ENCODE data around the gene DVL2.

Gene DVL2

GRCh38 chr17:7234083-7234951 lies at the start of gene DVL2:
DVL2 (minus strand) TSS chr17:7234517; CDS start chr17:7234262, 255 bp downstream.
- DNase-seq, result peak; percentile 86

GRCh38 chr17:7283471-7284216 lies 49.3 kb upstream of the DVL2 start:
- no peak for DNase-seq

GRCh38 chr17:7282752-7283321 lies 48.5 kb upstream of the DVL2 start:
- no peak for DNase-seq

GRCh38 chr17:7281953-7282751 lies 47.8 kb upstream of the DVL2 start:
- no peak for DNase-seq

- peak; percentile 58 for DNase-seq
Observed at GRCh38 chr17:7281074-7281952, 47.0 kb upstream of the DVL2 start, which contains the start of gene SLC2A4. SLC2A4 (plus strand) TSS chr17:7281718; CDS start chr17:7281935, 217 bp downstream.

GRCh38 chr17:7280519-7281073 lies 46.3 kb upstream of the DVL2 start:
- DNase-seq, result peak; percentile 63

- DNase-seq, result no peak
Observed at GRCh38 chr17:7279448-7279847, 45.1 kb upstream of the DVL2 start.

GRCh38 chr17:7266784-7267183 lies 32.5 kb upstream of the DVL2 start:
- DNase-seq, result no peak

- no peak for DNase-seq
Observed at GRCh38 chr17:7263801-7264078, 29.4 kb upstream of the DVL2 start.

- DNase-seq, result peak; percentile 52
Observed at GRCh38 chr17:7262935-7263800, 28.9 kb upstream of the DVL2 start.

GRCh38 chr17:7262192-7262934 lies 28.0 kb upstream of the DVL2 start, which contains the start of gene CLDN7:
CLDN7 (minus strand) TSS chr17:7262478; CDS start chr17:7262043, 435 bp downstream.
- peak; percentile 91 for DNase-seq

GRCh38 chr17:7261379-7262191 lies 27.3 kb upstream of the DVL2 start:
- DNase-seq, result peak; percentile 12

- DNase-seq, result peak; percentile 37
Observed at GRCh38 chr17:7260651-7261378, 26.5 kb upstream of the DVL2 start.

GRCh38 chr17:7260151-7260550 lies 25.8 kb upstream of the DVL2 start:
- DNase-seq, result no peak

GRCh38 chr17:7259555-7259889 lies 25.2 kb upstream of the DVL2 start:
- DNase-seq, result no peak

GRCh38 chr17:7258731-7259554 lies 24.6 kb upstream of the DVL2 start:
- no peak for DNase-seq

- no peak for DNase-seq
Observed at GRCh38 chr17:7256766-7257456, 22.6 kb upstream of the DVL2 start.
